GM12878 (cell line): ENCODE results near the gene ZNF264. TPM values are rescaled to one million over a fixed set of nuclear protein-coding genes. Genes with fewer than 3 reads are reported as not detected.

Experiments used
- ATAC-seq: fragments of 200-7000 bp; cut with Tn5 transposase; 3 replicates; pipeline ENCODE4 v1.9.1; 2020; ENCODE audit warnings: mild to moderate bottlenecking, moderate library complexity
- BruUV-seq: library from RNA; stranded (reverse); fragments of 400-500 nt; replicated peaks from 2 replicates; lab custom pipeline; 2021; lab: Mats Ljungman, UMichigan
- CTCF ChIA-PET: fragments of 300-600 bp; sonication (Branson Sonifier 250); formaldehyde crosslinking; extraction: SDS; loops from one replicate; lab custom pipeline; 2021; ENCODE audit warnings: inconsistent platforms; lab: Yijun Ruan, JAX
- POLR2A ChIA-PET: fragments of 350-600 bp; formaldehyde crosslinking; extraction: SDS; loops from one replicate; lab custom pipeline; 2021; ENCODE audit warnings: inconsistent platforms; lab: Charles Lee
- RAD21 ChIA-PET: fragments of 300-600 bp; sonication (Branson Sonifier 250); formaldehyde crosslinking; loops from one replicate; lab custom pipeline; 2023; ENCODE audit warnings: antibody characterized with exemption; ENCODE audit not compliant: unreplicated experiment; lab: Charles Lee
- SMC1A ChIA-PET: fragments of 300-600 bp; sonication (Branson Sonifier 250); formaldehyde crosslinking; loops from one replicate; lab custom pipeline; 2023; ENCODE audit not compliant: unreplicated experiment, uncharacterized antibody; lab: Charles Lee
- DNase-seq: peaks from one replicate; pipeline ENCODE4 v3.0.0-alpha.2; 2011; ENCODE audit warnings: low read depth, low spot score
- FAIRE-seq: peaks from 3 replicates; lab custom pipeline; 2011; peaks lifted over from hg19 to GRCh38; lab: Jason Lieb, UNC
- H2AFZ ChIP-seq: 2 replicates; pipeline ENCODE4 v1.6.0; 2011; ENCODE audit warnings: low read depth, low read length, control low read depth; ENCODE audit not compliant: control insufficient read depth
- H3K27ac ChIP-seq: 2 replicates; pipeline ENCODE4 v1.5.1; 2011; ENCODE audit warnings: control low read depth; ENCODE audit not compliant: control insufficient read depth, insufficient read depth
- H3K27me3 ChIP-seq, 2 experiments: replicated peaks in 1 of 2; 2 replicates each; pipeline versions ENCODE4 v1.6.0 to v1.6.1; 2011; ENCODE audit warnings: low read length in 1 of 2; ENCODE audit not compliant: control insufficient read depth in 2 of 2, insufficient read depth in 2 of 2
- H3K36me3 ChIP-seq, 2 experiments: 2 replicates each; pipeline ENCODE4 v1.5.1; 2011; ENCODE audit warnings: low read length in 1 of 2; ENCODE audit not compliant: control insufficient read depth in 2 of 2, insufficient read depth in 2 of 2
- H3K4me1 ChIP-seq: 2 replicates; pipeline ENCODE4 v1.6.1; 2011; ENCODE audit warnings: mild to moderate bottlenecking, low read length, moderate library complexity, mixed read lengths; ENCODE audit not compliant: control insufficient read depth, insufficient read depth
- H3K4me2 ChIP-seq: 2 replicates; pipeline ENCODE4 v1.6.0; 2011; ENCODE audit warnings: control low read depth; ENCODE audit not compliant: control insufficient read depth, insufficient read depth
- H3K4me3 ChIP-seq: fragments of 200-600 bp; sonication (generic); 2 replicates; pipeline ENCODE4 v1.5.1; 2016
- H3K79me2 ChIP-seq: 2 replicates; pipeline ENCODE4 v1.6.0; 2011; ENCODE audit warnings: low read length; ENCODE audit not compliant: control insufficient read depth, insufficient read depth
- H3K9ac ChIP-seq: 2 replicates; pipeline ENCODE4 v1.8.0; 2011; ENCODE audit warnings: low read length, control low read depth, mixed read lengths; ENCODE audit not compliant: control insufficient read depth, insufficient read depth
- H3K9me3 ChIP-seq: replicated peaks from 3 replicates; pipeline ENCODE4 v1.5.1; 2011; ENCODE audit warnings: mild to moderate bottlenecking, low read length; ENCODE audit not compliant: control insufficient read depth, insufficient read depth
- H4K20me1 ChIP-seq: 2 replicates; pipeline ENCODE4 v1.6.0; 2011; ENCODE audit not compliant: control insufficient read depth, insufficient read depth
- ATF7 ChIP-seq: fragments of 450-650 bp; IDR thresholded peaks from 2 replicates; pipeline ENCODE4 v1.6.1; 2016; ENCODE audit warnings: low read depth, mild to moderate bottlenecking
- MEF2A ChIP-seq: IDR thresholded peaks from 2 replicates; pipeline ENCODE4 v1.6.1; 2011; ENCODE audit warnings: low read depth, mild to moderate bottlenecking, low read length, moderate library complexity; ENCODE audit not compliant: insufficient read depth
- PAX5 ChIP-seq: IDR thresholded peaks from 2 replicates; pipeline ENCODE4 v1.6.1; 2011; ENCODE audit warnings: low read depth, low read length, borderline replicate concordance
- RCOR1 ChIP-seq: conservative IDR thresholded peaks from 2 replicates; pipeline ENCODE4 v1.6.1; 2012; ENCODE audit warnings: low read depth, low read length, improper control_type of control experiment
- SIN3A ChIP-seq: IDR thresholded peaks from 2 replicates; pipeline ENCODE4 v1.6.1; 2012; ENCODE audit warnings: low read depth, low read length, improper control_type of control experiment
- SKIL ChIP-seq: fragments of 450-650 bp; IDR thresholded peaks from 2 replicates; pipeline ENCODE4 v1.6.1; 2017; ENCODE audit warnings: mild to moderate bottlenecking, low read depth, inconsistent platforms; ENCODE audit not compliant: poor library complexity, severe bottlenecking
- ZNF24 ChIP-seq: fragments of 450-650 bp; IDR thresholded peaks from 2 replicates; pipeline ENCODE4 v1.6.1; 2017; ENCODE audit warnings: antibody characterized with exemption, mild to moderate bottlenecking
- WGBS: methylation state at CpG from one replicate; pipeline ENCODE4 v1.1.6; 2016; ENCODE audit warnings: low lambda C conversion rate; ENCODE audit not compliant: insufficient replicate concordance, insufficient coverage; ENCODE audit errors: missing lambda C conversion rate; 5-methylcytosine and 5-hydroxymethylcytosine counted together
- in situ Hi-C: fragments of 300-500 bp; cut with MboI; formaldehyde crosslinking; loops from 9 replicates; pipeline ENCODE4 v1.14.3; 2018; ENCODE audit warnings: mixed read lengths
- intact Hi-C: fragments of 100-400 bp; cut with micrococcal nuclease; formaldehyde crosslinking; loops from one replicate; pipeline ENCODE4 v1.14.2; 2022; ENCODE audit not compliant: unreplicated experiment
- polyA plus RNA-seq, 11 experiments: library from polyadenylated mRNA; depleted of rRNA in 4 of 11; unstranded in 6 of 11; stranded (reverse) in 5 of 11; fragments of >200 nt; fragmentation: Nextera tagmentation in 4 of 11; fragmentation: Illumina TruSeq in 1 of 11; extraction: Ambion mirVana in 4 of 11; extraction: Trizol in 1 of 11; gene quantifications; 1 replicate in 1 of 11; 2 replicates in 10 of 11; pipeline versions ENCODE4 v1.2.1 to v1.2.3, GENCODE V29; 2011 to 2016; ENCODE audit warnings: inconsistent platforms in 2 of 11, missing spikeins in 2 of 11, low read depth in 1 of 11
- total RNA-seq, 4 experiments: library from RNA; depleted of rRNA in 3 of 4; stranded (reverse); fragments of >200 nt in 3 of 4; fragmentation: Illumina TruSeq in 1 of 4; extraction: Trizol in 1 of 4; gene quantifications; 2 replicates each; pipeline versions ENCODE4 v1.2.1 to v1.2.3, GENCODE V29; 2013 to 2021

Gene ZNF264
- total and polyA plus RNA-seq, 10 of the 15 experiments (the other 5 are each of a cell fraction or from before 2014, with no cell fraction given): 0.76 to 22.9 (median 9.4) TPM

DNA sequence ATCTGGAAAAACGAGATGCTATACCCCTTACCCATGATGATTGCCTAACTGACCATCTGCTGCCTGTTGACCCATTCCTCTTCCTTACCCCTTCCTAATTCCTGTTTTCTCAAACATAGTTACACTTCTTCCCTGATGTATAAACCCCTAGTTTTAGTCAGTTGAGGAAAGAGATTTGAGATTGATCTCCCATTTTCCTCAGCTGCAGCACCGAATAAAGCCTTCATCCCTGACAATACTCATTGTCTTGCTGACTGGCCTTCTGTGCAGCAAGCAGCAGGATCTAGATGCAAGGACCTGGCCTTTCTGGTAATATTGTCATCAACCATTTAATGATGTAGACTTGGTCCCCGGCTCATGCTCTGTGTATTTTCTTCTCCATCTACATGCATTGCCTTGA lies 999 bp upstream of the ZNF264 start:
- no peak for TF ChIP-seq ATF7
- TF ChIP-seq ZNF24: no peak
- TF ChIP-seq MEF2A: no peak
- TF ChIP-seq SKIL: no peak
- TF ChIP-seq PAX5: no peak

GRCh38 chr19:57192077-57192420 lies 749 bp downstream of the ZNF264 start:
- POLR2A ChIA-PET: interaction anchor here (0.6 kb wide), 1 partner anchor 9 kb away, joined by 3 read pairs; no protein-coding TSS in a partner anchor
- Histone ChIP-seq H3K27me3 (no peaks in the 10 kb centered on the region), H3K36me3 (peaks cover 0 to 23% of the 10 kb centered on the region in 2 experiments; a peak in 2 of 4 replicates), H3K4me2 (peak overlapping the region; percentile 99), H2AFZ (peak overlapping the region; percentile 96), H3K9me3 (peaks cover 7% of the 10 kb centered on the region; the same call in 2 of the 3 replicates), H3K79me2 (peaks cover 25% of the 10 kb centered on the region), H4K20me1 (no peaks in the 10 kb centered on the region), H3K9ac (peak overlapping the region; percentile 81), H3K4me1 (peaks cover 7% of the 10 kb centered on the region; the same call in 1 of the 2 replicates), H3K4me3 (peak overlapping the region; percentile 83), H3K27ac (peak overlapping the region; percentile 73)
- FAIRE-seq: no peak
- CTCF ChIA-PET: no interaction called here
- BruUV-seq: no TSS peak
- intact Hi-C loops (no loop called here), in situ Hi-C loops (no loop called here)
- SMC1A ChIA-PET: interaction anchor here (1.1 kb wide), 1 partner anchor 131 kb away, joined by 3 read pairs; no protein-coding TSS in a partner anchor
- RAD21 ChIA-PET: no interaction called here
- WGBS: 46% methylated on average over 9 of the region's 9 CpGs
- TF ChIP-seq RCOR1 (no peak), SIN3A (0 out of 2 replicates have a peak, but pooled peaks have one; percentile 17)
- no peak for DNase-seq
- ATAC-seq: no peak; the same call in 2 of the 3 replicates

More for the DNA sequence above, 999 bp upstream of the ZNF264 start:
- intact Hi-C loops (no loop called here), in situ Hi-C loops (no loop called here)
- no peak for ATAC-seq
- no peaks in the 10 kb centered on the region for H3K27me3 ChIP-seq
- SMC1A ChIA-PET: no interaction called here
- H3K79me2 ChIP-seq: peaks cover 25% of the 10 kb centered on the region
- peaks cover 0 to 11% of the 10 kb centered on the region in 2 experiments; a peak in 2 of 4 replicates for H3K36me3 ChIP-seq
- DNase-seq: no peak
- H3K4me3 ChIP-seq: peak overlapping the region; percentile 83; the same call in 1 of the 2 replicates
- POLR2A ChIA-PET: no interaction called here
- peak overlapping the region; percentile 96; the same call in 1 of the 2 replicates for H2AFZ ChIP-seq
- CTCF ChIA-PET: no interaction called here
- BruUV-seq: no TSS peak
- H4K20me1 ChIP-seq: no peaks in the 10 kb centered on the region
- peaks cover 7% of the 10 kb centered on the region; the same call in 2 of the 3 replicates for H3K9me3 ChIP-seq
- no peak overlapping the region for H3K9ac ChIP-seq
- no peak overlapping the region for H3K27ac ChIP-seq
- 49% methylated on average over 3 of the region's 3 CpGs for WGBS
- FAIRE-seq: no peak
- H3K4me1 ChIP-seq: peaks cover 7% of the 10 kb centered on the region; the same call in 1 of the 2 replicates
- RAD21 ChIA-PET: no interaction called here
- H3K4me2 ChIP-seq: no peak overlapping the region
